ENCODE data around the gene LAMB3. TPM values are rescaled to one million over a fixed set of nuclear protein-coding genes. Genes with fewer than 3 reads are reported as not detected.

LAMB3 gene
- total RNA-seq, 4 donors from 2014 or later = 47.2 to 147 (median 126) TPM

DNA sequence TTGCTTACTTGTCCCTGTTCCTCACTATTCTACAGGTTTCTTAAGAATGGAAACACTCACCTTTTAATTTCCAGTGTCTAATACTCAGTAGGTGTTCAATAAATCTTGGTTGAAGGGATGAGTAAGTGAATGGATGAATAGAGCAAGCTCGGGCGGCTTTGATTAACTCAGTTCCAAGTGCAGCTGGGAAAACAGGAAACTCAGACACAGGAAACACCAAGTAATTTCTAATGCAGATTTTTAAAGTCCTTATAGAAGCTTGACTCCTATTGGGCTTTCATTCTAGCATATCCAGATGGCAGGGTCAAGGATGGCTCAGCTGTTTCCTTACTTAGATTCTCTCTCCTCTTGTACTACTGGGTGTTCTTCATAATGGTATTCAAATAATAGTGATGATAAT is 54.7 kb downstream of the LAMB3 start:
- intact Hi-C loops (cut with DNase I; ENCODE audit: low total_unique reads) (no loop called here), in situ Hi-C loops (cut with MboI; ENCODE audit: low pct_ligation_motif_present in 1 of 4, low pct_unique_long_range_greater_than_20kb in 1 of 4, low sequenced_read_pairs in 3 of 4) (no loop called here)
- Histone ChIP-seq H3K4me3 (no peak overlapping the region), H3K36me3 (no peaks in the 10 kb centered on the region), H3K9me3 (no peaks in the 10 kb centered on the region), H3K27me3 (peaks cover 2% of the 10 kb centered on the region), H3K4me1 (no peaks in the 10 kb centered on the region), H3K27ac (no peak overlapping the region)
- no peak for DNase-seq
- TF ChIP-seq EP300 (IDR thresholded peaks at IDR 0.05; ENCODE audit: low read depth) (no peak), POLR2AphosphoS5 (IDR thresholded peaks at IDR 0.05) (no peak), POLR2A (IDR thresholded peaks at IDR 0.05) (no peak)
- TF ChIP-seq, protein P1, sequence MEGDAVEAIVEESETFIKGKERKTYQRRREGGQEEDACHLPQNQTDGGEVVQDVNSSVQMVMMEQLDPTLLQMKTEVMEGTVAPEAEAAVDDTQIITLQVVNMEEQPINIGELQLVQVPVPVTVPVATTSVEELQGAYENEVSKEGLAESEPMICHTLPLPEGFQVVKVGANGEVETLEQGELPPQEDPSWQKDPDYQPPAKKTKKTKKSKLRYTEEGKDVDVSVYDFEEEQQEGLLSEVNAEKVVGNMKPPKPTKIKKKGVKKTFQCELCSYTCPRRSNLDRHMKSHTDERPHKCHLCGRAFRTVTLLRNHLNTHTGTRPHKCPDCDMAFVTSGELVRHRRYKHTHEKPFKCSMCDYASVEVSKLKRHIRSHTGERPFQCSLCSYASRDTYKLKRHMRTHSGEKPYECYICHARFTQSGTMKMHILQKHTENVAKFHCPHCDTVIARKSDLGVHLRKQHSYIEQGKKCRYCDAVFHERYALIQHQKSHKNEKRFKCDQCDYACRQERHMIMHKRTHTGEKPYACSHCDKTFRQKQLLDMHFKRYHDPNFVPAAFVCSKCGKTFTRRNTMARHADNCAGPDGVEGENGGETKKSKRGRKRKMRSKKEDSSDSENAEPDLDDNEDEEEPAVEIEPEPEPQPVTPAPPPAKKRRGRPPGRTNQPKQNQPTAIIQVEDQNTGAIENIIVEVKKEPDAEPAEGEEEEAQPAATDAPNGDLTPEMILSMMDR (IDR thresholded peaks at IDR 0.05) = no peak
- 83 to 88% methylated on average over 2 of the region's 2 CpGs for WGBS, 2 donors (ENCODE audit: low coverage in 1 of 2)

DNA sequence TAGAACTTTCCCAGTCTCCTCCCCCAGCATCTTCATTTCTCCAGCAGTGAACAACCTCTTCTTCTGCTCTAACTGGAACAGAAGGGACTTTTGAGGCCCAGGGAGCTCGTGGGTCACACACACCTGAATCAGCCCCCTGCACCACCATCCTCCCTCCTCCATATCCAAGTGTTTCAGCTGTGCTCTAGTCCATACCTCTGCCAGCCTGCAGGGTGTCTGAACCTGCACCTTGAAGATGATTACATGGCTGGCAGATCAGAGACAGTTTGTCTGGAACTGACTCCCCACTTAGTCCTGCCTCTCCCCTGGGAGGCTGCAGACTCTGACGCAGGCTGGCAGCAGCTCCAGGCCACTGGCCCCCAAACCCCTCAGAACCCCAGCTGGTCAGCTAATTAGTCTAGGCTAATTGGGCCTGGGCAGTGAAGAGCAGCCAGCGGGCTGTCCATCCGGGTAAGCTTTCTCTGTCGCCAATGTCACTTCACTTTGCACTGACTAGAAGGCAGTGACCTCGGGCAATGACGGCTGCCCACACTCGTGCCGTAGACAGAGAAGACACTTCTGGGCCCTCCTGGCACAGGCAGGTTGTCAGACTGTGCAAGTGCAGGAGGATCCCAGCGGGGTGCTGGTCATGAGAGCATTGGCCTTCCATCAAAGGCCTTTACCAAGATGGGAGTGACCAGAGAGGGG is 56.5 kb downstream of the LAMB3 start:
- DNase-seq = no peak
- no peaks in the 10 kb centered on the region for H3K9me3 ChIP-seq
- in situ Hi-C loops (cut with MboI; ENCODE audit: low pct_ligation_motif_present in 1 of 4, low pct_unique_long_range_greater_than_20kb in 1 of 4, low sequenced_read_pairs in 3 of 4) = no loop called here
- no peaks in the 10 kb centered on the region for H3K36me3 ChIP-seq
- TF ChIP-seq POLR2A (IDR thresholded peaks at IDR 0.05) = no peak
- no peak for TF ChIP-seq POLR2AphosphoS5 (IDR thresholded peaks at IDR 0.05)
- TF ChIP-seq EP300 (IDR thresholded peaks at IDR 0.05; ENCODE audit: low read depth) = no peak
- TF ChIP-seq, protein P1 (IDR thresholded peaks at IDR 0.05) = no peak
- H3K4me1 ChIP-seq = no peaks in the 10 kb centered on the region
- WGBS, 2 donors (ENCODE audit: low coverage in 1 of 2) = 83% methylated on average over 8 of the region's 10 CpGs; no CpG with 5 or more reads in 1 of the 2 donors
- H3K4me3 ChIP-seq = no peak overlapping the region
- intact Hi-C loops (cut with DNase I; ENCODE audit: low total_unique reads) = no loop called here
- peaks cover 2% of the 10 kb centered on the region for H3K27me3 ChIP-seq
- no peak overlapping the region for H3K27ac ChIP-seq

DNA sequence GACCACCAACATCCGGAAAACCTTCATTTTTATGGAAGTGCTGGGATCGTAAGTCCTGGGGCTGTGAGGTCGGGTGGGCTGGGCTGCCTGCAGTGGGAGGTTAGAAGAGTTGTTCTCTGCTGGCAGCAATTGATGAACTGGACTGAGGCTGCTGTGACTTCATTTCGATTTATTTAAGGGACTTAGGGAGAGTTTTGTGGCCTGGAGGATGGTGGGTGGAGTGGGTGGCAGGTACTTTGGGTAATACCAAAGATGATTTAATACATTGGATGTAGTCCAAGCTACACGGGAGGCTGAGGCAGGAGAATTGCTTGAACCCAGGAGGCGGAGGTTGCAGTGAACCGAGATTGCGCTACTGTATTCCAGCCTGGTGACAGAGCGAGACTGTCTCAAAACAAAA is 57.2 kb downstream of the LAMB3 start:
- Histone ChIP-seq H3K36me3 (no peaks in the 10 kb centered on the region), H3K4me1 (no peaks in the 10 kb centered on the region), H3K27ac (no peak overlapping the region), H3K4me3 (no peak overlapping the region), H3K27me3 (peaks cover 2% of the 10 kb centered on the region), H3K9me3 (no peaks in the 10 kb centered on the region)
- TF ChIP-seq POLR2A (IDR thresholded peaks at IDR 0.05) (no peak), POLR2AphosphoS5 (IDR thresholded peaks at IDR 0.05) (no peak), EP300 (IDR thresholded peaks at IDR 0.05; ENCODE audit: low read depth) (no peak)
- TF ChIP-seq, protein P1 (IDR thresholded peaks at IDR 0.05) = no peak
- DNase-seq = no peak
- intact Hi-C loops (cut with DNase I; ENCODE audit: low total_unique reads) = no loop called here
- 50 to 69% methylated on average over 2 to 9 of the region's 9 CpGs for WGBS, 2 donors (ENCODE audit: low coverage in 1 of 2)
- in situ Hi-C loops (cut with MboI; ENCODE audit: low pct_ligation_motif_present in 1 of 4, low pct_unique_long_range_greater_than_20kb in 1 of 4, low sequenced_read_pairs in 3 of 4) = no loop called here

DNA sequence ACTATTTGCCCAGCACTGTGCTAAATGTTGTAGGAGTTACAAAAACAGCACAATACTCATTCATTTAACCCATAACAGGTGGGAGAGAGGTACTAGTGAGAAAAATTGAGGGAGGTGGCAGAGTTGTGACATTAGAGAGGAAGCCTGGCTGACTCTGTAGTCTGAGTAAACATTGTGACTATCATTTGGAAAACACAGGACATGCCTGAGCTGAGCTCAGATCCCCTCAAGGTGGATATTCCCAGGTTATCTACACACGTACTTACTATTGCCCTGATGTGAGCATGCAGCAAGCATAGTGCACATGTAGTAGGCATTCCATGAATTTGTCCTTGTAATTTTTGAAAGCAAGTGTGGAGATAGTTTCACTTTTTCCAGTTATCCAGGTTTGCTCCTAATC is 57.8 kb downstream of the LAMB3 start:
- in situ Hi-C loops (cut with MboI; ENCODE audit: low pct_ligation_motif_present in 1 of 4, low pct_unique_long_range_greater_than_20kb in 1 of 4, low sequenced_read_pairs in 3 of 4) = no loop called here

More for the DNA sequence above, 57.8 kb downstream of the LAMB3 start:
- 60 to 80% methylated on average over 1 of the region's 1 CpG for WGBS, 2 donors (ENCODE audit: low coverage in 1 of 2)
- Histone ChIP-seq H3K4me1 (no peaks in the 10 kb centered on the region), H3K27ac (no peak overlapping the region), H3K36me3 (no peaks in the 10 kb centered on the region), H3K4me3 (no peak overlapping the region), H3K9me3 (no peaks in the 10 kb centered on the region), H3K27me3 (no peaks in the 10 kb centered on the region)
- DNase-seq = no peak
- TF ChIP-seq POLR2A (IDR thresholded peaks at IDR 0.05) (no peak), EP300 (IDR thresholded peaks at IDR 0.05; ENCODE audit: low read depth) (no peak), POLR2AphosphoS5 (IDR thresholded peaks at IDR 0.05) (no peak)
- TF ChIP-seq, protein P1 (IDR thresholded peaks at IDR 0.05) = no peak
- intact Hi-C loops (cut with DNase I; ENCODE audit: low total_unique reads) = no loop called here

Data from transverse colon (tissue), 4 donors.